ENCODE measurements around the gene KCNG2.
"Not testable (repeated sequence)": the region's sequence is repeated elsewhere in the genome, so short reads cannot be mapped to it uniquely, and the experiment has no call there.

The KCNG2 gene

DNA sequence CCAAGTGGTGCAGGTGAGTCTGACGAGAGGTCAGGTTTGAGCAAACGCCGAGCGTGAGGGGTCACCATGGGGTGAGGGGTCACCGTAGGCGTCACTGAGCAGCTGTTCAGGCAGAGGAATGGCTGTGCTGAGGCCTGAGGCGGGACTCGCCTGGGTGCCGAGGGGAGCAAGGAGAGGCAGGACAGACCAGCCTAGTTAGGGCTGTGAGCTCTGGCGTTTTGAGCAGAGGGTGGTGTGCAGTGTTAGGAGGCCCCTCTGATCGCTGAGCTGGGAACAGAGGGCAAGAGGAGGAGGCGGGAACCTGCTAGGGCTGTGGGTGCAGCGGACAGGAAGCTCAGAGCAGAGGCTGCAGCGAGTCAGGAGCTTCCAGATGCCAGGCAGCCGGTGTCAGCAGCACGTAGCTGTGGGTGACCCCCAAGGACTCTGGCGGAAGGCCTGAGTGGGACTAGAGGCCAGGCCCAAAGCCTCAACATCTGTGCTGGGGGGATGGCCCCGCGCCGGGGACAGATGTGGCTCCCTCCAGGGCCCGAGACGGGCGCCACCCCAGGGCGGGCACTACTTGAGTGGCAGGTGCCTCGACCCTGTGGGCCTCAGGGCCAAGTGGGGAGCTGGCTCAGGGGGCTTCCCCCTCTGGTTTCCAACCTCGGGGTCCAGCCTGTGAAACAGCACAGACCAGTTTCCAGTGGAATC lies 55.7 kb downstream of the KCNG2 start:
- DNase-seq (ENCODE audit: low read depth in 2 of 2) = no peak

DNA sequence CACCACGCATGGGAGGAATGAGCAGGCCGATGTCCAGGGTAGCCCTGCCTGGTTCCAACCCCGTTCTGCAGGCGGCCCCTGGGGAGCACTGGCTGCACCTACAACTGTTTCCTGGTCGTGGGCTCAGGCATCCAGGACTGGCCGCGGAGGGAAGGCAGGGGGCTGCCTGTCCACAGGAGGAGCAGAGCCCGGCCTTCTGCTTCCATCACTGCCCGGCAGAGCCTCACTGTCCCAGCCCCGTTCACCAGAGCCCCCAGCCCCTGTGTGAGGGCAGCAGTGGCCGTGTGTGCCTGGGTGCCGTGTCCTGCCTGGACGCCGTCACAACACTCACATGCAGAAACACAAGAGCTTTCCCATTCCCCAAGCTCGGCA lies 56.2 kb downstream of the KCNG2 start:
- no peak for DNase-seq (ENCODE audit: low read depth in 2 of 2)

DNA sequence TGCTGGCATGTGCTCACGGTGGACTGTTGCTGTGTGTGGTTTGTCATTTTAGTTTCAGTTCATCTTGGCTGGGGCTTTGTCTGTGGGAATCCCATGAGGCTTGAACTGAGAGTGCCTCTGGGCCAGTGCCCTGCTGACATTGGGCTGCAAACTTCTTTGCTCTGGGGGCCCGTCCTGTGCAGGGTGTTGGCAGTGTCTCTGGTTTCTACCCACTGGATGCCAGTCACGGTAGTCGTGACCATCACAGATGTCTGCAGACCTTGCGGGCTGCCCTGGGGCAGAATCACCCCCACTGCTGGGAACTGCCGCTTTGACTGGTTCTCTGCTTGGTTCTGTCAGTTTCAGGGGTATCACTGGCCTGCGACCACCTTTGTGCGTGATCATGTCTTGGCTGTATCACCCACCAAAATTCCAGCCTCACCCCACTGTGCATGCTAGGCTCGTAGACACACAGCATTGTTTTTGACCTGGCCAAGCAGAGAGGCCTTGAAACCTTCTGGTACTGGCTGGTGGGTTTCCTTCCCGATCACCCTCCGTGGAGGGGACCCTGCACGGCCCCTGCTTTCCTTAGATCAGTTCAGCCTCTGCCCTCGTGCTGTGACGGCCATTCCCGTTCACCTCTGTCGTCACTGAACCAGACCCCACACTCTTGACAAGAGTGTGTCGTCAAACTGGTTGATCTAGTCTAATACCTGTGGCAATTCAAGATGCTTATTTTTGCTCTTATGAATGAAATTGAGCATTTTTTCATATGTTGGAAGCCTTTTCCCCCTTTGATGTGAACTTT lies 57.6 kb downstream of the KCNG2 start:
- DNase-seq (ENCODE audit: low read depth in 2 of 2) = no peak

DNA sequence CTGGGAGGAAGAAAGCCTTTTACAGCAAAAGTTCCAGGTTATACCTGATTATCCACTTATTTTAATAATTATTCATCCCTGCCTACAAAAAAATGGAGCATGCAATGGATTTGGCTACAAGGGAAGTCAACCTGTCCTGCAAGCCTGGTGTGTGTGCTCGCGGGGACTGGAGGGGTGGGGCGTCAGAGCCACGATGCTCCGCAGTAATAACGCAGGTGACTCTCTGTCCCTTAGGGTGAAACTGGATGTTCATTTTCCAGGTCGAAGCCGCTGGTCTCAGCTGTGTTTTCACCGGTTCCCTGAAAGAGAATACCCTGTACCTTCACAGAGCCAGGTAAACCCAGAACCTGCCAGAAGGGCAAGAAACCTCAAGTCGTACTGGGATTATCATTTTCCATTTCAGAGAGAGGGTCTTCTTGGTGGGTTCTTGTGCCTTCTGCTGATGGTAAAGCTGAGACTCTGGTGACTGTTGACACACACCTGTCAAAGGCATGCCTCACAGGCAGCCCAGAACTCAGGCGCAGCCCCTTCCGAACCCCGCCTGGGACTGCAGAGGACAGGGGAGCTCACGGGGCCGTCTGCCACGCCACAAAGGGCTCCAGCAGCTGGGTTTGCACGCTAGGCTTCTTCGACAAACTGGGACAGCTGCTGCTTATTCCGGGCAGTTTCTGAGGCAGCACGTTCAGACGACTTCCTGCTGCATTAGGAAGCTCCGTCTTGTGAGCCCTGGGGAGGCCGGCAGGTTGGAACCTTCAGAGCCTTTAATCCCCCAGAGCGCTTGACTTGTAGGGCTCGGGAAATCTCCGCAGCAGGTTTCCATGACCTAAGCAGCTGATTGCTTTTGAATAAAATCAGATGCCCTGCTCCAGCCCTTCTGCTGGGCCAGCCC lies 58.6 kb downstream of the KCNG2 start:
- DNase-seq (ENCODE audit: low read depth in 2 of 2) = no peak

DNA sequence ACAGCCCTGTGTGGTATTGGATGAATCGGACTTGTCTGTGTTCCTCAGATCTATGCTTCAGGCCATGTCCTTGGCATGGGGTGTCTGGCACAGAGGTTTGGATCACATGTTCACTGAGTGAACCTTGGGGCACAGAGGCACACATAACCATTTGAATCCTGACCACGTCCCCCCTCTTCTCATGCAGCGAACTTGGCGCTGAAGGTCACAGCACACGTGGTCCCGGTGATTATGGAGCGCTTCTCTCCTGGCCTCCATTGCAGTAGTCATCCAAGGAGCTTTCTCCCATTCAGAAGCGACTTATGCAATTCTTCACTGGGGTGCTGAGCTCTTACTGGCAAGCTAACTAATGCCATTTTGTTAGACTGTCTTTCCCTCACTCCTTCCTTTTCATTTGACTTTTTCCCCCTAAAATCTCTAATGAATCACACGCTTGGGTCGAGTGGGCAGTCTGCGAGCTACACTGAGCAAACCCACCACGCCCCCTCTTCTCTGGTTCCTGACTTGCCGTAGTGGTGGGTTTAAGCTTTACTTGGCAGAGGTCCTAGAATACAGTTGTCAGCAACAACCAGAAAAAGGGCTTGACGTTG lies 59.4 kb downstream of the KCNG2 start:
- no peak for DNase-seq (ENCODE audit: low read depth in 2 of 2)

DNA sequence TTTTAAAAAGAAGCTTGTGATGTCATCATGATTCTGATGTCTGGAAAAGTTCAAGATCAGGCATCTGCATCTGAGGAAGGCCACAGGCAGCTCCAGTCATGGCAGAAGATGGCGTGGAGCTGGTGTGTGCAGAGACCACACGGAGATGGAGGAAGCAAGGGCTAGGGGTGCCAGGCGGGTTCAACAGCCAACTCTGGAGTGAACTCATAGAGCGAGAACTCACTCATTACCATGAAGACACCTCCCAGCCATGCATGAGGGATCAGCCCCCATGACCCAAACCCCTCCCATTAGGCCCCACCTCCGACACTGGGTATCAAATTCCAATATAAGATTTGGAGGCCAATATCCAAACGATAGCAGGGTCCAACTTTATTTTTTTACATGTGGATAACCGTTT lies 61.6 kb downstream of the KCNG2 start:
- no peak for DNase-seq (ENCODE audit: low read depth in 2 of 2)

DNA sequence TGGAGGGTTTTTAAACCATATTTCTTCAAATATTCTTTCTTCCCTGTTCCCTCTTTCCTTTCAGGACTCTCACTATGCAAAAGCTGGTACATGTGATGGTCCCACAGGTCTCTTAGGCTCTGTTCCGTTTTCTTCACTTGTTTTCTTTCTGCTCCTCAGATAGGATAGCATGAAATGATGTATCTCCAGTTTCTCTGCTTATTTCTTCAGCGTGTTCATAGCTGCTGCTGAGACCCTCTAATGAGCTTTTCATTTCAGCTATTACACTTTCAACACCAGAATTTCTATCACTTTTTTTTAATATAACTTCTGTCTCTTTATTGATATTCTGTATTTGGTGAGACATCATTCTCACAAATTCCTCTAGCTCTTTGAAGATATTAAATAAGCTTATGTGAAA lies 63.9 kb downstream of the KCNG2 start:
- DNase-seq (ENCODE audit: low read depth in 2 of 2) = no peak

DNA sequence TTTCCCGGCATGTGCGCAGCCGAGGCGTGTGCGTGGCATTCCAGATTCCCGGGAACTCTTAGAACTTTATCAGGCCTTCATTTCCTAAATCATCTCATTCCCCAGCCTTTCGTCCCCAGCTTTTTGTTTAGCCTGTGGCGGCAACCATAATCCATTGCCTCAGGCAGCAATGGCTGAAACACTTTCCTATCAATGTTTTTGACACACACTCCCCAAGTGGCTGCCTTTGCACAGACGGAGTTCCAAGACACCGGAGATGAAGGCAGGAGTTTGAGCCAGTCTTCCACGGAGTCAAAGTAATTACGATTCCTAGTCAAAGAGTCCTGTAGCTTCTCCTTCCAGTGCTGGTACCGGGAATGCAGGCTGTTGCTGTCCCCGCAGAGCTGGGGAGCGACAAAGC lies 64.8 kb downstream of the KCNG2 start:
- DNase-seq (ENCODE audit: low read depth in 2 of 2) = no peak

DNA sequence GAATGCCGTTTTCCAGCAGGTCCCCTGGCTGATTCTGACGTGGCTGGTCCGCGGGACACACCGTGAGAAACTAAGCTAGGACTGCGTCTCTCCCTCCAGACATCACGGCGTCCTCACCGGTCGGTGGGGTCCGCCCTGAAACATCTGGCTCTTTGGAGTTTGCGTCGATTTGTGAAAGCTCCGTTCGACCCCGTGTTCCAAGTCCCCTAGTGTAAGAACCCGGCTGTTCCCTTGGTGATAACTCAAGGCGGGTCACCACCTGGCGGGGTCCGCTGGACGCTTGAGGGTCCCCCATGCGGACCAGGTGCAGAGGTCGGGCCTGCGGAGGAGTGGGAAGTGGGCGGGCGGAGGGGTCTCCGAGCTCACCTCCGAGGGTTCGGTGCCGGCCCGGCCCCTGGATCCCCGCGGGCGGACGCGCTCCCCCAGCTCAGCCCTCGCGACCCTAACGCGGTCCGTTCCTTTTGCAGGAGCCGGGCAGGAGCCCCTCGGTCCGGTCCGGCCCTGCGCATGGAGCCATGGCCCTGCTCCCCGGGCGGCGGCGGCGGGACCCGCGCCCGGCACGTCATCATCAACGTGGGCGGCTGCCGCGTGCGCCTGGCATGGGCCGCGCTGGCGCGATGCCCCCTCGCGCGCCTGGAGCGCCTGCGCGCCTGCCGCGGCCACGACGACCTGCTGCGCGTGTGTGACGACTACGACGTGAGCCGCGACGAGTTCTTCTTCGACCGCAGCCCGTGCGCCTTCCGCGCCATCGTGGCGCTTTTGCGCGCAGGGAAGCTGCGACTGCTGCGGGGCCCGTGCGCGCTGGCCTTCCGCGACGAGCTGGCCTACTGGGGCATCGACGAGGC lies 65.6 kb downstream of the KCNG2 start:
- DNase-seq (ENCODE audit: low read depth in 2 of 2) = no peak

DNA sequence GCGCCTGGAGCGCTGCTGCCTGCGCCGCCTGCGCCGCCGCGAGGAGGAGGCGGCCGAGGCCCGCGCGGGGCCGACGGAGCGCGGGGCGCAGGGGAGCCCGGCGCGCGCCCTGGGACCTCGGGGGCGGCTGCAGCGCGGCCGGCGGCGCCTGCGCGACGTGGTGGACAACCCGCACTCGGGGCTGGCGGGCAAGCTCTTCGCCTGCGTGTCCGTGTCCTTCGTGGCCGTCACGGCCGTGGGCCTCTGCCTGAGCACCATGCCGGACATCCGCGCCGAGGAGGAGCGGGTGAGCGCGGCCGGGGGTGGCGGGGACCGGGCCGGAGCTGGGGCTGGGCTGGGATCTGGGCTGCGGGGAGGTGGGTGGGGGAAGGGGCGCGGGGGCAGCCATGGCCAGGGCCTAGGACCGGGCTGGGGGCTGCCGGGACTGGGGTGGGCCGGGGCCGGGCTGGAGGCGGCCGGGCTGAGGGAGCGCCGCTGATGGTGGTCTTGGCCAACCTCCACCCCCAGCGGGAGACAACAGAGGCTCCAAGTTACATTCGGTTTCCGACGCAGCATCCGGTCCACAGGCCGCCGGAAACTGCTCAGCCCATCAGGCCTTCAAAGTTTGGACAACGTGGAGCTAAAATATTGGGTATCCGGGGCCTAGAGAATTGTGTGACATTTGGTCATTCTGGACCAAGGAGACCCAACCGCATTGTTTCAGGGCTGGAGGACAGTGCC lies 66.4 kb downstream of the KCNG2 start:
- DNase-seq (ENCODE audit: low read depth in 2 of 2) = no peak

DNA sequence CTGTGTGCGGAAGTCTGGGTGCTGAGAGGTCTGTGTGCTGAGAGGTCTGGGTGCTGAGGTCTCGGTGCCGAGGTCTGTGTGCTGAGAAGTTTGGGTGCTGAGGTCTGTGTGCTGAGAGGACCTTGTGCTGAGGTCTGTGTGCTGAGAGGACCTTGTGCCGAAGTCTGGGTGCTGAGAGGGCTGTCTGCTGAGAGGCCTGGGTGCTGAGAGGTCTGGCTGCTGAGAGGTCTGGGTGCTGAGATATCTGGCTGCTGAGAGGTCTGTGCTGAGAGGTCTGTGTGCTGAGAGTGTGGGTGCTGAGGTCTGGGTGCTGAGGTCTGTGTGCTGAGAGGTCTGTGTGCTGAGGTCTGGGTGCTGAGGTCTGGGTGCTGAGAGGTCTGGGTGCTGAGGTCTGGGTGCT lies 67.2 kb downstream of the KCNG2 start:
- DNase-seq (ENCODE audit: low read depth in 2 of 2) = not testable (repeated sequence)

DNA sequence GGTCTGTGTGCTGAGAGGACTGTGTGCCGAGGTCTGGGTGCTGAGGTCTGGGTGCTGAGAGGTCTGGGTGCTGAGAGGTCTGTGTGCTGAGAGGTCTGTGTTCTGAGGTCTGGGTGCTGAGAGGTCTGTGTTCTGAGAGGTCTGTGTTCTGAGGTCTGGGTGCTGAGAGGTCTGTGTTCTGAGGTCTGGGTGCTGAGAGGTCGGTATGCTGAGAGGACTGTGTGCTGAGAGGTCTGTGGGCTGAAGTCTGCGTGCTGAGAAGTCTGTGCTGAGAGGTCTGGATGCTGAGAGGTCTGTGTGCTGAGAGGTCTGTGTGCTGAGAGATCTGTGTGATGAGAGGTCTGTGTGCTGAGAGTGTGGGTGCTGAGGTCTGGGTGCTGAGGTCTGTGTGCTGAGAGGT lies 68.2 kb downstream of the KCNG2 start:
- DNase-seq (ENCODE audit: low read depth in 2 of 2) = not testable (repeated sequence)

DNA sequence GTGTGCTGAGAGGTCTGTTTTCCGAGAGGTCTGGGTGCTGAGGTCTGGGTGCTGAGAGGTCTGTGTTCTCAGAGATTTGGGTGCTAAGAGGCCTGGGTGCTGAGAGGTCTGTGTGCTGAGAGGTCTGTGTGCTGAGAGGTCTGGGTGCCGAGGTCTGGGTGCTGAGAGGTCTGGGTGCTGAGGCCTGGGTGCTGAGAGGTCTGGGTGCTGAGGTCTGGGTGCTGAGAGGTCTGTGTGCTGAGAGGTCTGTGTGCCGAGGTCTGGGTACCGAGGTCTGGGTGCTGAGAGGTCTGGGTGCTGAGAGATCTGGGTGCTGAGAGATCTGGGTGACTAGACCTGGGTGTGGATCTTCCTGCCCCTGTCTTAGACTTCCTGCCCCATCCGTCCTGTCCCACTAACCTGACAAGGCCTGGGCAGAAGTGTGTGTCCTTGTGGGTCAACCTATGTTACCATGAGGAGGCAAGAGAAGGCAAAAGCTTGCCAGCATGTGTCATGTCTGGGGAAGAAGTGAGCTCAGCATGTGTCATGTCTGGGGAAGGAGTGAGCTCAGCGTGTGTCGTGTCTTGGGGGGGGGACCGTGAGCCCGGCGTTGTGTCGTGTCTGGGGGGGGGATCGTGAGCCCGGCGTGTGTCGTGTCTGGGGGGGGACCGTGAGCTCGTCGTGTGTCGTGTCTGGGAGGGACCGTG lies 69.3 kb downstream of the KCNG2 start:
- DNase-seq (ENCODE audit: low read depth in 2 of 2) = no peak

DNA sequence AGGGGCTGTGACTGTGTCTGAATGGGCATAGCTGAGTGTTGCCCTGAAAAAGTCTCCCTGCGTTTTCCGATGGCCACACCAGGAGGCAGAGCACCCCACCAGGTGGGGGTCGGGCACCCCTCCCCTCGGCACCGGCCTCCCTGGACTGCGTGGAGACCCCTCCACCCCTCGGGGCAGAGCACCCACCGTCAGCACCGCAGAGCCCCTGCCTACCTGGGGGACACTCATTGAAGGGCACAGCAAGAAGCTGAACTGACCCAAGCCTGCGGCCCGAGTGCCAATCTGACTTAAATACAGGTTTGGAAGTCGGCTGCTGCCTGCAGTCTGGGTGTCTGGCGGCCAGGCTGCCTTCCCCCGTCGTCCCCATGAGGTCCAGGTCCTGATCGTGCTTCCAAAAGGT lies 69.9 kb downstream of the KCNG2 start:
- no peak for DNase-seq (ENCODE audit: low read depth in 2 of 2)

DNA sequence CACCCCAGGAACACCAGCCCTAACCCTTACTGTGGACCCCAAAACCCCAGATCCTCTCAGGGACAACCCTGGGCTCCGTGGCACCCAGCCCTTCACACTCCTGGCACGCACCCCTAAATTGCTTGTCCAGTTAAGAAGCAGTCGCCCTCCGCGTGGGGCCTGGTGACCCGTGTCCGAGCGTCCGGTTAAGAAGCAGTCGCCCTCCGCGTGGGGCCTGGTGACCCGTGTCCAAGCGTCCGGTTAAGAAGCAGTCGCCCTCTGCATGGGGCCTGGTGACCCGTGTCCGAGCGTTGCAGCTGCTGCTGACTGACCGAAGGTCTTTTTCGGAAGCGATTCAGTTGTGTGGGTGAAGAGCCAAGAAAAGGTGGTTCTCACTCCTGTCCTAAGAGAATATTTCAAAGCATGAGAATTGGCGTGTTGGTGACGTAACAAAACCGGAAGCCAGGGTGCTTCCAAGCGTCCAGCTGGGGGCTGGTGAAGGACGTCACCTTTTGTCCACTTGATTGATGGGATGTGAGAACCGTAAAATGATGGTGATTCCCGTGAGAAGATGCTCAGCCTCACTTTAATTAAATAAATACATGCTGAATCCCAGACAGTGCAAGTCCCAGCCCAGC lies 70.5 kb downstream of the KCNG2 start:
- DNase-seq (ENCODE audit: low read depth in 2 of 2) = no peak

DNA sequence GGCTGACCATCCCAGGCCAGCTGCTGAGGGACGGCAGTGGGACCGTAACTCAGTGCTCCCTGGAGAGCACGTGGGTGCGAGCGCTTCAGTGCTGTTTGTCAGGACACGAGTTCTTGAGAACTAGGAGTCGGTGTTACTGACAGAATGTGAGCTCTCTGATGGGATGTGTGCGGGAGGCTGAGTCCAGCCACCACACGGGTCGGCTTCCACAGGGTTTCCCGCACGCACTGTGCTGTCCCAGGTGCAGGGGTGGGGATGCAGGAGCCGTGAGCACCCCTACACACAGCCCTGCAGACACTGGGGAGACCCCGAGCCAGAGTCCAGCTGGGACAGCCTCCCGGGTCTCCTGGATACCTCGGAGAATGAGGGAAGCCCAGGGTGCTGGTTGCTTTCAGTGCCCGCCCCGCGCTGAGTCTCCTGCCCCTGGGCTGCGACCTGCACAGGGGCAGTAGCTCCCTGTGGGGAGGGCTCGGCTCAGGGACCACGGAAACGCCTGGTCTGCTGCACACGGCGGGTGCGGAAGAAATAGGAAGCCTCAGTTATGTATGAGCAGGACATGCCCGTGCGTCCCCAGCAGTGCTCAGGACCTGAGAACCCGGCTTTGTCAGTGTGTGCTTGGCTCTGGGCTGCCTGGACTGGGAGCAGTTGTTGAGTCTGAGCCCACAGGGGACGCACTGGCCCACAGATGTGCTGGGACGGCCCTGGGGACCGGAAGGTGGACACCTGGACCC lies 71.2 kb downstream of the KCNG2 start:
- no peak for DNase-seq (ENCODE audit: low read depth in 2 of 2)

DNA sequence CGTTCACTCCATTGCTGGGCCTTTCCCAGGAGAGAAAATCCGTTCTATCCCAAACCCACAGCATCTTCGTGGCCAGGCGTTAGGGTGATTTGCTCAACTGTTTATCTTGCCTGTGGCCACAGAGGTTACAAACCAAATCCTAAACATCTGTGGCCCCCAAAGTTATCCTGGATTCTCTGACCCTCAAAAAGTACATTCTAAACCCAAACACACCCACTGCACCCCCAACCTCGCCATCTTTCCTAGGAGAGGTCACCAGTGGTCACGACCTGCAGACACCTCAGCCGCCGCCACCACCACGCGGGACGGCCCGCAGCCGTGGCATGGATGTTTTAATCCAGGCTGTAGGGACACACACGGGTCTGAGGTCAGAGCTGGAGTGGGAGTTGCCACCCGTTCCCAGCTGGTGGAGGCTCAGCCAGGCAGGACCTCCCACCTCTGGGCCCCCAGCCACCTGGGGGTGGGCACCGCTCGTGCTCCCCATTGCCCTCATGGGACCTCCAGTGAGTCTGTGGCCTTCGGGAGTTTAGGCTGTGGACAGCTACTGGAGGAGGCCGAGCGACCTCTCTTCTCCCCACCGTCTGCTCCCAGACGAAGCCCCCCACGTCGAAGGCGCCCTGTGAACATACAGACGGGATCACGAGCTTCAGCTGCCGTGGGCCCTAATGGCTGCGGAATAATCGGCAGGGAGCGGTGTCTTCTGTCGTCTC lies 72.0 kb downstream of the KCNG2 start:
- no peak for DNase-seq (ENCODE audit: low read depth in 2 of 2)
